Activated effector memory CD4-positive, alpha-beta T cell treated with Interleukin-2 at 50 U/mL for 16 hours (primary cell): ENCODE data around the gene CPD.
A peak's percentile ranks its signal among the peaks of the same experiment; 100 is the strongest.
"Not testable (repeated sequence)": the region's sequence is repeated elsewhere in the genome, so short reads cannot be mapped to it uniquely, and the experiment has no call there.

ENCODE experiments used
- DNase-seq: peaks from one replicate; pipeline ENCODE4 v3.0.0-alpha.2; 2020

The CPD gene

DNA sequence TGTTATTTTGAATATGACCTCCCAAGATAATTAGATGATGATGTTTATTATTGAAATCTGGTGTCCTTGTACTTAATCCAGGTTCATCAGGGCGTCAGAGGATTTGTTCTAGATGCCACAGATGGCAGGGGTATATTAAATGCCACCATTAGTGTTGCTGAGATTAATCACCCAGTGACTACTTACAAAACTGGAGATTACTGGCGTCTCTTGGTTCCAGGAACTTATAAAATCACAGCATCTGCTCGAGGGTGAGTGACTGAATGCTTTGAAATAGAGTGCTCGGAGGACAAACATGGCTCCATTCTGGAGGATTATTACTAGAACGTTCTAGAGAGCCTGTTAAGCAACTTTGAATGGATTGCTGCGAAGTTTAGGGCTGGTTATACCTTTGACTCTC is 65.0 kb downstream of the CPD start:
- no peak for DNase-seq

DNA sequence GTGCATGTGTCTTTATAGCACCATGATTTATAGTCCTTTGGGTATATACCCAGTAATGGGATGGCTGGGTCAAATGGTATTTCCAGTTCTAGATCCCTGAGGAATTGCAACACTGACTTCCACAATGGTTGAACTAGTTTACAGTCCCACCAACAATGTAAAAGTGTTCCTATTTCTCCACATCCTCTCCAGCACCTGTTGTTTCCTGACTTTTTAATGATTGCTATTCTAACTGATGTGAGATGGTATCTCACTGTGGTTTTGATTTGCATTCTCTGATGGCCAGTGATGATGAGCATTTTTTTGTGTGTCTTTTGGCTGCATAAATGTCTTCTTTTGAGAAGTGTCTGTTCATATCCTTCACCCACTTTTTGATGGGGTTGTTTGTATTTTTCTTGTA is 67.9 kb downstream of the CPD start:
- DNase-seq: not testable (repeated sequence)

DNA sequence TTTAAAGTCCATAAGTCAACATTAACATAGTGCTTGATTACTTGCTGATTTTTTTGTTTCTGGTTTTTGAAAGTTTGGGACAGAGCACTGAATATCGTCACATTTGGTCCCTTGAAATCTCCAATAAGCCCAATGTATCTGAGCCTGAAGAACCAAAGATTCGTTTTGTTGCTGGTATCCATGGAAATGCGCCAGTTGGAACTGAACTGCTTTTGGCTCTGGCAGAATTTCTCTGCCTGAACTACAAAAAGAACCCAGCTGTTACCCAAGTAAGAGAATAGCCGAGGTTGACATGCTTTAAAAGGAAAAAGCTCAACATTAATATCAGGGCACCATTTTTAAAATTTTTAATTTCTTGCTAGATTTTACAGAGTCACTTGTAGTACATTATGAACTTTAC is 70.8 kb downstream of the CPD start:
- DNase-seq: no peak

DNA sequence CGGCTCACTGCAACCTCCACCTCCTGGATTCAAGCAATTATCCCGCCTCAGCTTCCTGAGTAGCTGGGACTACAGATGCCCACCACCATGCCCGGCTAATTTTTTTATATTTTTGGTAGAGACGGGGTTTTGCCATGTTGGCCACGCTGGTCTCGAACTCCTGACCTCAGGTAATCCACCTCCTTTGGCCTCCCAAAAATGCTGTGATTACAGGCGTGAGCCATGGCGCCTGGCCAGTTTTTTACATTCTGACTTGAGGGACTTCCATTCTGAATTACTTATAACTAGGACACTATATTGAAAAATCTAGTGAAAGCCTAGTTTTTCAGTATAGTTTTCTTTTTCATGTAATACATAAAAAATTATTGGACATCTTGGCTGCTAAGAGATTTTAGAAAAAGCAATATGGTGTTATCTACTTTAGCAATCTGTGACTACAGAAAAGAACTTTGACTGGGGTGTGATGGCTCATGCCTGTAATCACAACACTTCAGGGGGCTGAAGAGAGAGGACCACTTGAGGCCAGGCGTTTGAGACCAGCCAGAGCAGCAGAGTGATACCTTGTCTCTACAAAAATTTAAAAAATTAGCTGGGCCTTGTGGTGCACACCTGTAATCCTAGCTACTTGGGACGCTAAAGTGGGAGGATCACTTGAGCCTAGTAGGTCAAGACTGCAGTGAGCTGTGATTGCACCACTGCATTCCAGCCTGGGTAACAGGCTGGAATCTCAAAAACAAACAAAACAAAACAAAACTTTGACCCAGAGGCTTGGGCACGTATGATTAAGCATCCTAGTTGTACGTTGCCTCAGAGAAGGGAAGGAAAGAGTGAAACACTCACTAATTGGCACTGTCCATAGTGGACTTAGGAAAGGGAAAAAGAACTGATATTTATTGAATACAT is 71.6 kb downstream of the CPD start:
- no peak for DNase-seq

DNA sequence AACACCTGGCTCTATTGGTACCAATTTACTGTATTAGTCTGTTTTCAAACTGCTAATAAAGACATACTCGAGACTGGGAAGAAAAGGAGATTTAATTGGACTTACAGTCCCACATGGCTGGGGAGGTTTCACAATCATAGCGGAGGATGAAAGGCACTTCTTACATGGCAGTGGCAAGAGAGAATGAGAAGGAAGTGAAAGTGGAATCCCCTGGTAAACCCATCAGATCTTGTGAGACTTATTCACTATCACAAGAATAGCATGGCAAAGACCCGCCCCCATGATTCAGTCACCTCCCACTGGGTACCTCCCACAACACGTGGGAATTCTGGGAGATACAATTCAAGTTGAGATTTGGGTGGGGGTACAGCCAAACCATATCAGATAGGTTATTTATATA is 75.9 kb downstream of the CPD start:
- no peak for DNase-seq

DNA sequence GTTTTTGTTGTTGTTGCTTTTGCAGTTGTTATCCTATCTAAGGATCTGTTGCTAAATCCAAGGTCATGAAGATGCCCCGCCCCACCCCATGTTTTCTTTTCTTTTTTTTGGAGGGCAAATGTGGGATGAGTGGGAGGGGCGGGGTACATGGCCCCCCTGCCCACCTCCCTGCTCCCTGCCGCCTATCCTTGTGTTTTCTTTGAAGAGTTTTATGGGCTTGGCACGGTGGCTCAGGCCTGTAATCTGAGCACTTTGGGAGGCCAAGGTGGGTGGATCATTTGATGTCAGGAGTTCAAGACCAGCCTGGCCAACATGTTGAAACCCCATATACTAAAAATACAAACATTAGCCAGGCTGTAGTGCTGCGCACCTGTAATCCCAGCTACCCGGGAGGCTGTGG is 79.6 kb downstream of the CPD start:
- no peak for DNase-seq

DNA sequence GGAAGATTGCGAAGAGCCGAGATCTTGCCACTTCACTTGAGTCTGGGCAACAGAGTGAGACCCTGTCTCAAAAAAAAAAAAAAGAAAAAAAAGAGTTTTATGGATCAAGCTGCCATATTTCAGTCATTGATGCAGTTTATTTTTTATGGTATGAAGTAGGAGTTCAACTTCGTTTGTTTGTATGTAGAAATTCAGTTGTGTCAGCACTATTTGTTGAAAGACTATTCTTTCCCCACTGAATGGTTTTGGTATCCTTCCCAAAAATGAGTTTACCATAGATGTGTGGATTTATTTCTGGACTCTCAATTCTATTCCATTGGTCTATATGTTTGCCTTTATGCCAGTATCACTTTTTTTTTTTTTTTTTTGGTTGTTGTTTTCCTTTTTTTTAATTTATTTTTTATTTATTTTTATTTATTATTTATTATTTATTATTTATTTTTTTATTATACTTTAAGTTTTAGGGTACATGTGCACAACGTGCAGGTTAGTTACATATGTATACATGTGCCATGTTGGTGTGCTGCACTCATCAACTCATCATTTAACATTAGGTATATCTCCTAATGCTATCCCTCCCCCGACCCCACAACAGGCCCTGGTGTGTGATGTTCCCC is 80.2 kb downstream of the CPD start:
- not testable (repeated sequence) for DNase-seq

DNA sequence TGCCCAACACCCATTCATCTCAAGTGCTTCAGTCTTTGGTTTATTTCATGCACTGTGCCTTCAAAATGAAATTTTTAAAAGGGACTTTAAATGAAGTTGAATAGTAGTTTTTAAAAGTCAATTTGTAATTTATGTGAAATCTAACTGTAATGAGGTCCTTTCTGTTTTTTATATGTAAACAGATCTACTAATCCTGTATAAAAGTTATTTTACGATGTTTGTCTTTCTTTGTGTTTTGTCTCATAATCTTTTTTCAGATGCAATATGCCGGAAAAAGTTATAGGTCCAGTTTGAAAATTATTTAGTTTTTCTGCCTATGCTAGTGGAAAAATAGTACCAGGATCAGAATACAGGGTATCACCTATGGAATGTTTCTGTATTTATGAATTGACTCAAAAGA is 89.7 kb downstream of the CPD start:
- no peak for DNase-seq

DNA sequence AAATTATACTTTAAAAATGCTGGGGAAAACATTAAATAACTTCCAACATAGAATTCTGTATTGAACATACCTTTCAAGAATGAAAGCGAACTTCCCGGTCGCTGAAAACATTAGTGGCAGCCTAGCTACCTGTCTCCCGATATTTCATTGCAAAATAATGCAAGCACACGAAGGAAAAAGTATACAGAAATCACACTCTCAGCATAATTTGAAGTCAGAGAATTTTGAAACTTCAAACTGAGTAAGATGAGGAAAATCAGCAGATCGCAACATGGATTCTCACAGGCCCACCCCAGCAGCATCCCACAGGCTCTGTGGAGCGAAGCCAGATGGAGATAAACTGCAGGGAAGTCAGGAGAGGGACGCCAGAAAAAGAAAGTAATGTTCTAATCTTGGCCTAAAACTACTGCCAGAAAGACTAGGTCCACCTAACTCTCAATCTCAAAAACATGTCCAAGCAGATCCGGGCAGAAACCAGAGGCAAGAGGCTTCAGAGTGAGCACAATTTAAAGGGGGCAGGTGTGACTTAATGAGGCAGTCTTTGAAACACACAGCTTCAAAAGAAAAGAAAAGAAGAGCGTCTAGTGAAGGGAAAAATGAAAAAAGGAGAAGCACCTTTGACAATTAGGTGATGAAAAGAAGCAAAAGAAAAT is 93.6 kb downstream of the CPD start:
- no peak for DNase-seq

DNA sequence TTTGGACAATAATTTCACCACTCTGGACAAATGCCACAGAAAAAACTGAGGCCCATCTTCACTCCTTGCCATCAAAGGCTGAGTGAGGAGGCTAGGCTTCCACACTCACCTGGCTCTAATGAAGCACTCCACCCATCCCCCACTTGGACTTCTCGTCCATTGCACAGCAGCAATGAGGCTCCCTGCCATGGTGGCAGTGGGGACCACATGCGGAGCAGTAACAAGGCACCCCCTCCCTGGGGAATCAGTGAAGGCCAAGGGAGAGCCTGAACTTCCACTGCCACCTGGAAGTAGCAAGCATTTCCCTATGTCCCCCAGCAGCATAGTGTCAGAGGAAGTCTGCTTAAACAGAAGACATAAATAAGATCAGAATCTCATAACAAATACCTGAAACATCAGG is 96.5 kb downstream of the CPD start:
- DNase-seq: no peak

DNA sequence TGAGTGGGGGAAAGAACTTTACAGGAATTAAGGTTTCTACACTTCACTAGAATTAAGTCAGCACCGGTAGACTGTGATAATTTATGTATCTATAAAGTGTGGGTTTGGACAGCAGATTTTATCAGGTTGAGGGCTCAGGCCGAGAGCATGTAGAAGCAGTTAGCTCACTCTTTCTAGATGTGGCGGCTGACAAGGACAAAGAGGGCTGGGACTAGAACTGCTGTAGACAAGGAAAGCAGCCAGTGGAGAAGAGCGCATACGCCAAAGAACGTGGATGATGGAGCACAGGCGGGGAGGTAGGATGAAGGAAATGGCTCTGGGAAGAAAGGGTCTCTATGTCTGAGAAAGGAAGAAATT is 98.0 kb downstream of the CPD start:
- no peak for DNase-seq

DNA sequence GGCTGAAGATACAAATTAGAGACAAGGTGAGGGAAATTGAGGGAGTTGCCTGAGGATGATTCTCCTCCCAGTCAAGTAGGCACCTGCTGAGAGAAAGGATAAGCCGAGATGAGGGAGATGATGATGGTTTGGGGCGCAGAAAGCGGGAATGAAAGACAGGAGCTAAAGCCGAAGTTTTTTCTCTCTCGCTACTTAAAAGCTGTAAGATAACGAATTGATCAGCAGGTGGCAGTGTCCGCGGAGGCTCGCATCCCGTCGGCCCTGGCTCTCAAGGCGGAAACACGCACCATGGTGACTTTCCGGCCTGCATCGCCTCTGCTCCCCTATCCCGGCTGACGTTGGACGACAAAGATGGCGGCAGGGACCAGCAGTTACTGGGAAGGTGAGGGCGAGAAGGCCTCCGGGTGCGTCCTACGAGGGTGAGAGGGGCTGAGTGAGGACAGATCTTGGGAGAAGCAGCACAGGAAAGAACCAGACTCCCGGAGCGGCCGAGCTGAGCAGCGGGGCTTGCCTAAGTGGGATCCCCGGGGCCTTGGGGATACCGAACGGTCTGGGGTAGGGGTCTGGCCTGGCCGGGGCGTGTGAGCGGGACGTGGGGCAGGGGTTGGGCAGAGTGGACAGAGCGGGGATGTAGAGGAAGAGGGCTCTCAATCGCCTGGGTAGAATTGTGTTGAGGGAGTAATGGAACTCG is 98.5 kb downstream of the CPD start, which contains the start of gene GOSR1:
Gene GOSR1 (plus strand): TSS at position 326 of the 691 bp plus-strand sequence. CDS start 26 bp downstream, at position 352.
- peak; percentile 87 for DNase-seq

DNA sequence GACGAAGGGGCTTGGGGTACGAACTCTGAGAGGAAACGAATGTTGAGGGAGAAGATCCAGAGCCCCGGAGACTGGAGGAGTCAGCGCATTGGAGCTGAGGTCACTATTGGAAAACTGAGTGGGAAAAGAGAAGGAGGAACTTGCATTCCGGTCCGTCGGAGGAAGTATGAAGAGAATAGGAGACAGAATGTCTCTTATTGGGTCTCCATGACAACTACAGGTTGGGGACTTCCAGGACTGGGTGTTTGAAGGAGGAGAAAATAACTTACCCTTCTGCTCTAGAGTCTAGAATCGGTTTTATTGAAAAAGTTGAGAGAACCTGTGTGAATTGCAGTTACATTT is 99.0 kb downstream of the CPD start:
- DNase-seq: no peak

DNA sequence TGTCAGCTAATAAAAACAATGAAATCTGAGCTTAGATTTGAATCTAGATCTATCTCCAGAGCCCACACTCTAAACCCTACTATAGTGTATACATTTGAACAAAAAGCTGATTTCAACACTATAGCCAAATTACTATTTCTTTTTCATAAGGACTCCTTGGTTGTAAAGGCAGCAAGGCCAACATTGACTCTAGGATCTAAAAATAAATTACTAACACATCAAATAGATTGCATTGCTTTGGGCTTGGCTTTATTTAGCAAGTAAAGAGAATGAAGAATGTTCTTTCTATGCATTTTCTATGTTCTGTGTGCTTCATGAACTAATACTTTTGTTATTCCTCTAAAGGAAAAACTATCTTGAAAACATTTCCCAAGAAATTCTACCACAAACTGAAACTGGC is 103.8 kb downstream of the CPD start:
- DNase-seq: no peak

DNA sequence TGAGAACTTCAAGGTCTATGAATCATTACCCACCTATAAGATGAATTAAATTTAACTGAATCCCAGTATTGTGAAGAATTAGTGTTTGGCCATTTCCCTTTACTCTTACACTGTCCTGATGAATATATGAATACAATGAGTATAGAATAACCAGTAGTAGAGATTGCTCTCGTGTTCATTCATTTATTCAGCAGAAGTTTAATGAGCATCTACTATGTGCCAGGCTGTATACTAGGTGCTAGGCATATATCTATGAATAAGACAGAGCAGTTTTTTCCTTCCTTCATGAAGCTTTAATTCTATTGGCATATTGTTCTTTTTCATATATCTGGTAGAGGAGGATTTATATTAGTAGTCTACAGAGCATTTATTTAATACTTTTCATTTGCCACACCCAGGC is 104.4 kb downstream of the CPD start:
- no peak for DNase-seq

DNA sequence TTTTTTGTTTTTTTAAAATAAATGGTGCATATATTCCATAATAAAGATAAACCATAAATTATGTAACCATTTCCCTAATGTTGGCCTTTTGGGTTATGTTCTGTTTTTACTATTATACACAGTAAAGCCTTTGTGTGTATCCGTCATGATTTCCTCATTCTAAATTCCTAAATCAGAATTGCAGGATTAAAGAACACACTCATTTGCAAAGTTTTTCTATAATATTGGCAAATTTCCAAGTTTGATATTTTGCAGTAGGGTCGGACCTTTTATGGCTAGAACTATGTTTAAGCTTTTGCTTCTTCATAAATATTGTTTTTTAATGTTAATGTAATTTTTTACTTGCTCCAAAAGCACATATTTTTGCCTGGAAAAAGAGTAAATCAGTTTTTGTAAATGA is 115.1 kb downstream of the CPD start:
- DNase-seq: no peak

DNA sequence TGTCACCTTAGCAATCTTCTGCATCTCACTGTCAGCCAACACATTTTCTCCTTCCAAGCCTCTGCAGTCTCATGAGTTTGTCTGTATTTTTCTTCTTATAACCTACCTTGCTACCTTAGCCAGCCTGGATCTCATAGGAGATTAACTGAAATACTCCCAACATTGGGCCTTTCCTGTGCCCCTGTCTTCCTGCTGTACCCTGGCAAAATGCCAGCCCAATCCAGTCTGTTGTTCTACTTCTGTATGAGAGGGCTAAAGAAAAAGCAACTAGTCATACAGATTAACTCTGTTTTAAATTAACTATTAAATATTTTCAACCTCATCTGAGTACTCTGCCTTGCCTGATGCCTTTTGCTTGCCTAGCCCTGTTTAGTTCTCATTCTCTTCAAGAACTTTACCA is 116.9 kb downstream of the CPD start:
- DNase-seq: no peak

DNA sequence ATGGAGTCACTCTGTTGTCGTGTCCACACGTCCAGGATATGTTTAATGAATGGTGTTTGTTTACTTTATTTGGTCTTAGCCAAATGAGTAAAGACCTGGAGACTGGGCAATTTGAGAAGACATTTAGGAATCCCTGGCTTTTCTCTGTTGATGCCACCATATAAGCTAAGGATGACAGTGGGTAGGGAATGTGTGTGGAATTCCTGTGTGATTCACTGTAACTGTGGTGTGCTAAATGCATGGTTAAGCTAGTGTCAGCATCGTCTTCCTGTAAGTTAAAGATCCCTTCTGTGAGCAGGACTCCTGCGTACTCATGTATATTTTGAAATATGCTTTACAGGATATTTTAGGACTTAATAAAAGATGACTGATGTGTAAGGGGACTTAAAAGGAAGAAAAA is 124.8 kb downstream of the CPD start:
- no peak for DNase-seq

DNA sequence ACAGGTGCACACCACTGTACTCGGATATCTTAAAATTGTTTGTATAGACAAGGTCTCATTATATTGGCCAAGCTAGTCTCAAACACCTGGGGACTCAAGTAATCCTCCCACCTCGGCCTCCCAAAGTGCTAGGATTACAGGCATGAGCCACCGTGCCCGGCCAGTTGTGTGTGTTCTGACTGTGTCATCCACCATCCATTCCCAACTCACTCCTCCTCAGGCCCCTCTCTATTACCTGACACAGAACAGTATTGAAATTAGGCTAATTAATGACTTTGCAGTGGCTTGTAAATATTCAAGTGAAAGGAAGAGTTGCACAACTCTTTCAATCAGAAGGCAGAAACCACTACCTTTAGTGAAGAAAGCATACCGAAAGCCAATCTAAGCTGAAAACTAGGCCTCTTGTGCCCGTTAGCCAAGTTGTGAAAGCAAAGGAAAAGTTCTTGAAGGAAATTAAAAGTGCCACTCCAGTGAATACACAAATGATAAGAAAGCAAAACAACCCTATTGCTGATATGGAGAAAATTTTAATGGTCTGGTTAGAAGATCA is 127.2 kb downstream of the CPD start:
- no peak for DNase-seq

DNA sequence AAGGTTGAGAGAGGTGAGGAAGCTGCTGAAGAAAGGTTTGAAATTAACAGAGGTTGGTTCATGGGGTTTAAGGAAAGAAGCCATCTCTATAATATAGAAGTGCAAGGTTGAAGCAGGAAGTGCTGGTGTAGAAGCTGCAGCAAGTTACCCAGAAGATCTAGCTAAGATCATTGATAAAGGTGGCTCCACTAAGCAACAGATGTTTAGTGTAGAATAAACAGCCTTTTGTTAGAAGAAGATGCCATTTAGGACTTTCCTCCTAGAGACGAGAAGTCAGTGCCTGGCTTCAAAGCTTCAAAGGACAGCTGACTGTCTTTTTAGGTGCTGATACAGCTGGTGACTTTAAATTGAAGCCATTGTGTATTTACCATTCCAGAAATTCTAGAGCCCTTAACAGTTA is 127.8 kb downstream of the CPD start:
- DNase-seq: no peak

DNA sequence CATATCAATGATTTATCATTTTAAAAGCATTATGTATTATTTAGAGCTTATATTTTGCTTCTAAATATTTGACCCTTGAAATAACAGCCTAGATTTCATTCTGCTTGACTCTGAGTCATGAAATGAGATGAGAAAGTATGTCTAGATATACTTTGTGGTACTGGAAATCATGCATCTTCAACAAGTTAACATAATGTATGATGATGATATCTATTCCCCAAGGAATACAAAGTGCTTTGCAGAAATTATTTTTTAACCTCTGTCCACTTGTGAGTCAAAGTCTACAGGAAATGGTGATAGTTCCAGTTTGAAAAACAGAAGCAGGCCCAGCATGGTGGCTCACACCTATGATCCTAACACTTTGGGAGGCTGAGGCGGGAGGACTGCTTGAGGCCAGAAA is 134.6 kb downstream of the CPD start:
- no peak for DNase-seq

DNA sequence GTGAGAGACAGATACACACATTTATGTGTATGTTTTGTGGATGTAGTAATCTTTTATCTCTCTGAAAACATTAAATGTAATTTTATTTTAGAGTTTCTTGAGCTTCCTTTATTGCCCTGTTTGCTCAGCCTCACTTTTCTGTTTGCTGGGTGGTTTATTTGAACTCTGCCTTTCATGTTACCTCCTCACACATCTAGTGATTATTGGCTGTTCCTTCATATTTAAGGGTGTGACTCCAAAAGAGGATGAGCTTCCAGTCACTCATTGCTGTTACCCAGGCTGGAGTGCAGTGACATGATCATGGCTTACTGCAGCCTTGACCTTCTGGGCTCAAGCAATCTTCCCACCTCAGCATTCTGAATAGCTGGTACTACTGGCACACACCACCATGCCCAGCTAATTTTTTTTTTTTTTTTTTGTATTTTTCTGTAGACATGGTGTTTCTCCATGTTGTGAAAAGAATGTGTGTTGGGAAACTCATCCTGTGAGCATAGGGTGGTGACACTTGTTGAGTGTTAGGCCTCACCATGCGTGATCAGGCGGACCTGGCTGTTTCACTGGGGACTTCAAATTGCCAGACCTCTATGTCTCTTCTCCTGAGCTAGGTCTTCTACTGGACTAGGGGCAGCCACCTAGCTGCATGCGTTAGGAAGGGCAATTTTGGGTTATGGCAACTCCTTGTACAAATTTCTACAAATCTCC is 136.3 kb downstream of the CPD start:
- DNase-seq: no peak

DNA sequence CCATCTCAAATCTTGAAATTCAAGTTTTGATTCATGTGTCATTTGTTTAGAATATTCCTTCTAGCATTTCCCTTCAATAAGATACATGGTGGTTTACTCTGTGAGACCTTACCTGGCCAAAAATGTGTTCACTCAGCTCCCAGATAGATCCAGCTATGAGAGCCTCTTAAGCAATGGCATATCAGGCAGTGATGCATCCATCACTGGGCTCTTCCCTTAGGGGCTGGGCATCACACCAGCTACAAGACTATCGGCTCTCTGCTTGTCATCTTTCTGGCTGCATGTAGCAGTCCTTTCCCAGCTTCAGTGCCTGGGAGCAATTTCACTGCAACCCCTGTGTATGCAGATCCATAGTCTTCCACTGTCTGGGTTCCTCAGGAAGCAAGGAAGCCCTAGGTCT is 139.1 kb downstream of the CPD start:
- DNase-seq: no peak
